ENCODE data around the gene ZCCHC8. TPM values are rescaled to one million over a fixed set of nuclear protein-coding genes. Genes with fewer than 3 reads are reported as not detected.

Gene ZCCHC8
- total RNA-seq, 1 donor, result 22.8 TPM

DNA sequence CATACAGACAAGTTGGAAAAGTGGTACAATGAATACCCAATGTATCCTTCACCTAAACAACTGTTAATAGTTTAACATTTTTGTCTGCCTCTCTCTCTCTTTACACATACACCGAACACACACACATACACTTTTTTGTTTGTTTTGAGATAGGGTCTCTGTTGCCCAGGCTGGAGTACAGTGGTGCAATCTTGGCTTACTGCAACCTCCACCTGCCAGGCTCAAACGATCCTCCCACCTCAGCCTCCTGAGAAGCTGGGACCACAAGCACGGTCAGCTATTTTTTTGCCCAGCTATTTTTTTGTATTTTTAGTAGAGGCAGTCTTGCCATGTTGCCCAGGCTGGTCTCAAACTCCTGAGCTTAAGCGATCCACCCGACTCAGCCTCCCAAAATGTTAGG is 16.8 kb downstream of the ZCCHC8 start:
- Histone ChIP-seq H3K27me3 (ENCODE audit: insufficient read depth, low read length) (no peaks in the 10 kb centered on the region), H3K4me1 (ENCODE audit: insufficient read depth, low read length) (peaks cover 6% of the 10 kb centered on the region), H3K4me3 (ENCODE audit: insufficient read depth, low read length) (no peak overlapping the region), H2AFZ (ENCODE audit: low read length) (no peak overlapping the region), H4K20me1 (ENCODE audit: insufficient read depth, low read length) (no peaks in the 10 kb centered on the region), H3K27ac (ENCODE audit: low read depth, low read length) (no peak overlapping the region), H3K9me3 (ENCODE audit: low read depth, low read length) (no peaks in the 10 kb centered on the region), H3K79me2 (ENCODE audit: insufficient read depth, low read length) (peaks cover 9% of the 10 kb centered on the region), H3K36me3 (ENCODE audit: insufficient read depth, low read length) (peaks cover 56% of the 10 kb centered on the region), H3K4me2 (ENCODE audit: insufficient read depth, low read length) (no peak overlapping the region)
- TF ChIP-seq, protein P1, sequence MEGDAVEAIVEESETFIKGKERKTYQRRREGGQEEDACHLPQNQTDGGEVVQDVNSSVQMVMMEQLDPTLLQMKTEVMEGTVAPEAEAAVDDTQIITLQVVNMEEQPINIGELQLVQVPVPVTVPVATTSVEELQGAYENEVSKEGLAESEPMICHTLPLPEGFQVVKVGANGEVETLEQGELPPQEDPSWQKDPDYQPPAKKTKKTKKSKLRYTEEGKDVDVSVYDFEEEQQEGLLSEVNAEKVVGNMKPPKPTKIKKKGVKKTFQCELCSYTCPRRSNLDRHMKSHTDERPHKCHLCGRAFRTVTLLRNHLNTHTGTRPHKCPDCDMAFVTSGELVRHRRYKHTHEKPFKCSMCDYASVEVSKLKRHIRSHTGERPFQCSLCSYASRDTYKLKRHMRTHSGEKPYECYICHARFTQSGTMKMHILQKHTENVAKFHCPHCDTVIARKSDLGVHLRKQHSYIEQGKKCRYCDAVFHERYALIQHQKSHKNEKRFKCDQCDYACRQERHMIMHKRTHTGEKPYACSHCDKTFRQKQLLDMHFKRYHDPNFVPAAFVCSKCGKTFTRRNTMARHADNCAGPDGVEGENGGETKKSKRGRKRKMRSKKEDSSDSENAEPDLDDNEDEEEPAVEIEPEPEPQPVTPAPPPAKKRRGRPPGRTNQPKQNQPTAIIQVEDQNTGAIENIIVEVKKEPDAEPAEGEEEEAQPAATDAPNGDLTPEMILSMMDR (IDR thresholded peaks at IDR 0.05; ENCODE audit: extremely low read depth, low read depth, low read length), result no peak
- DNase-seq (ENCODE audit: insufficient read length, low spot score, missing footprints), result no peak

DNA sequence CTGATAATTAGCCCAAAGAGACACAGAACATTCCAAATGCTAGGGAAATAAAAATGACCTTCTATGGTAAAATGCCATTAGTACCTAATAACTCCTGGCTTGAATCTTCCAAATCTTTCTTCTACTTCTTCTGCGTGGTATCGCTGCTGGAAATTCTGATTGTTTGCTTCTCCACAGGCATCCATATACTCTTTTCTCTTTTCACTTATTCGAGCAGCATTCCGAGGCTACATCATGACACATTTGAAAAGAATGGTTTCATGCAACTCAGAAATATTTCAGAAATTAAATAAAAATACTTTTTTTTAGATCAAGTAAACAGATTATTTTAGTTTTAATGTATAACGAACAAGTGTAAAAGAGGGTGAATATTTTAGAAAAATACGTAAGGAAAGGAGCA is 18.9 kb downstream of the ZCCHC8 start:
- Histone ChIP-seq H4K20me1 (ENCODE audit: insufficient read depth, low read length) (no peaks in the 10 kb centered on the region), H2AFZ (ENCODE audit: low read length) (no peak overlapping the region), H3K4me3 (ENCODE audit: insufficient read depth, low read length) (no peak overlapping the region), H3K36me3 (ENCODE audit: insufficient read depth, low read length) (peaks cover 52% of the 10 kb centered on the region), H3K27ac (ENCODE audit: low read depth, low read length) (no peak overlapping the region), H3K4me1 (ENCODE audit: insufficient read depth, low read length) (peaks cover 6% of the 10 kb centered on the region), H3K4me2 (ENCODE audit: insufficient read depth, low read length) (no peak overlapping the region), H3K27me3 (ENCODE audit: insufficient read depth, low read length) (no peaks in the 10 kb centered on the region), H3K79me2 (ENCODE audit: insufficient read depth, low read length) (peaks cover 7% of the 10 kb centered on the region), H3K9me3 (ENCODE audit: low read depth, low read length) (no peaks in the 10 kb centered on the region)
- DNase-seq (ENCODE audit: insufficient read length, low spot score, missing footprints), result no peak
- TF ChIP-seq, protein P1 (IDR thresholded peaks at IDR 0.05; ENCODE audit: extremely low read depth, low read depth, low read length), result no peak

DNA sequence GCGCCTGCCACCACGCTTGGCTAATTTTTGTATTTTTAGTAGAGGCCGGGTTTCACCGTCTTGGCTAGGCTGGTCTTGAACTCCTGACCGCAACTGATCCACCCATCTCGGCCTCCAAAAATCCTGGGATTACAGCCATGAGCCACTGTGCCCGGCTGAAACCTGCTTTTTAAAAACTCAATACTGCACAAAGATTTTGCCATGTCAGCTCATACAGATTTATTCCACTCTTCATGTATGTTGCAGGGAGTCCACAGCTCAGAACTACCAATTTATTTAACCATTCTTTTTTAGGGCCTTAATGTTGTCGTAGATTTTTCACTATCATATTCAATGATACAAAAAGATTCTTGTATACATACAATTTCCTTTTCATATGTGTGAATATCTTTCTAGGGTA is 20.0 kb downstream of the ZCCHC8 start:
- Histone ChIP-seq H3K27me3 (ENCODE audit: insufficient read depth, low read length) (no peaks in the 10 kb centered on the region), H3K4me1 (ENCODE audit: insufficient read depth, low read length) (peaks cover under 1% of the 10 kb centered on the region), H3K79me2 (ENCODE audit: insufficient read depth, low read length) (peaks cover 5% of the 10 kb centered on the region), H3K27ac (ENCODE audit: low read depth, low read length) (no peak overlapping the region), H2AFZ (ENCODE audit: low read length) (no peak overlapping the region), H3K9me3 (ENCODE audit: low read depth, low read length) (no peaks in the 10 kb centered on the region), H3K4me3 (ENCODE audit: insufficient read depth, low read length) (no peak overlapping the region), H3K36me3 (ENCODE audit: insufficient read depth, low read length) (peaks cover 57% of the 10 kb centered on the region), H4K20me1 (ENCODE audit: insufficient read depth, low read length) (no peaks in the 10 kb centered on the region), H3K4me2 (ENCODE audit: insufficient read depth, low read length) (no peak overlapping the region)
- TF ChIP-seq, protein P1 (IDR thresholded peaks at IDR 0.05; ENCODE audit: extremely low read depth, low read depth, low read length), result no peak
- DNase-seq (ENCODE audit: insufficient read length, low spot score, missing footprints), result no peak

DNA sequence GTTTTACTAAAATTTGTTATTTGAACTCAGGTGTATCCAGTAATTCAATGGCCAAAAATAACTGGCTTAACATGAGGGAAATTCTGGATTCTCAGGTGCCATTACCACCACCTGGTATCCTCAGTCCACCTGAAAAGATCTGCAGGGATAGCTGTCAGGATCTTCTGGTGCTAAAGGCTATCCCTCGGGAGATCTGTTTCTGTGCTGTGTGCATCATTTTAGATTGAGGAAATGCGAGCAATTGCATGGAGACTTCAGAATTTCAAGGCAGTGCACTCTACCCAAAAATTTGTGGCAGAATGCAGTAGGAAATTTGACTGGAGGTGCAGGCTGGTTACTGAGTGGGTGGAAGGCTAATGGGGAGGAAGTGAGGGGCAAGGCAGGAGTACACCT is 26.4 kb downstream of the ZCCHC8 start:
- Histone ChIP-seq H3K27ac (ENCODE audit: low read depth, low read length) (peak overlapping the region; percentile 20), H3K9me3 (ENCODE audit: low read depth, low read length) (no peaks in the 10 kb centered on the region), H3K79me2 (ENCODE audit: insufficient read depth, low read length) (peaks cover 3% of the 10 kb centered on the region), H2AFZ (ENCODE audit: low read length) (no peak overlapping the region), H4K20me1 (ENCODE audit: insufficient read depth, low read length) (no peaks in the 10 kb centered on the region), H3K36me3 (ENCODE audit: insufficient read depth, low read length) (peaks cover 57% of the 10 kb centered on the region), H3K27me3 (ENCODE audit: insufficient read depth, low read length) (no peaks in the 10 kb centered on the region), H3K4me3 (ENCODE audit: insufficient read depth, low read length) (no peak overlapping the region), H3K4me1 (ENCODE audit: insufficient read depth, low read length) (peaks cover 21% of the 10 kb centered on the region), H3K4me2 (ENCODE audit: insufficient read depth, low read length) (no peak overlapping the region)
- TF ChIP-seq, protein P1 (IDR thresholded peaks at IDR 0.05; ENCODE audit: extremely low read depth, low read depth, low read length), result no peak
- DNase-seq (ENCODE audit: insufficient read length, low spot score, missing footprints), result no peak

Measured in osteoblast (primary cell).